Omental fat pad (tissue), 4 donors: Measurements from ENCODE around the gene SNX9. TPM values are rescaled to one million over a fixed set of nuclear protein-coding genes. Genes with fewer than 3 reads are reported as not detected.
A peak's percentile ranks its signal among the peaks of the same experiment; 100 is the strongest.

Experiments
- ATAC-seq: fragments of 150-250 bp; one replicate; pipeline ENCODE4 v1.9.1; 2016; ENCODE audit warnings: mild to moderate bottlenecking, moderate library complexity; ENCODE audit not compliant: low FRiP score
- DNase-seq: peaks from one replicate; pipeline ENCODE4 v3.0.0-alpha.2; 2019; ENCODE audit warnings: low spot score
- total RNA-seq, 4 donors: library from RNA; depleted of rRNA; stranded (reverse); fragments of >200 nt; gene quantifications; one replicate each; pipeline ENCODE4 v1.1.0, GENCODE V29; 2016
- TF ChIP-seq, protein P1 (sequence below), 3 donors: fragments of 450-650 bp; IDR thresholded peaks; one replicate each; pipeline ENCODE4 v1.5.1; 2016 to 2017; ENCODE audit warnings: antibody characterized with exemption in 3 of 3, mild to moderate bottlenecking in 3 of 3, moderate library complexity in 2 of 3

The SNX9 gene
- total RNA-seq, 4 donors from 2014 or later: 61.8 to 89.6 (median 76.3) TPM

DNA sequence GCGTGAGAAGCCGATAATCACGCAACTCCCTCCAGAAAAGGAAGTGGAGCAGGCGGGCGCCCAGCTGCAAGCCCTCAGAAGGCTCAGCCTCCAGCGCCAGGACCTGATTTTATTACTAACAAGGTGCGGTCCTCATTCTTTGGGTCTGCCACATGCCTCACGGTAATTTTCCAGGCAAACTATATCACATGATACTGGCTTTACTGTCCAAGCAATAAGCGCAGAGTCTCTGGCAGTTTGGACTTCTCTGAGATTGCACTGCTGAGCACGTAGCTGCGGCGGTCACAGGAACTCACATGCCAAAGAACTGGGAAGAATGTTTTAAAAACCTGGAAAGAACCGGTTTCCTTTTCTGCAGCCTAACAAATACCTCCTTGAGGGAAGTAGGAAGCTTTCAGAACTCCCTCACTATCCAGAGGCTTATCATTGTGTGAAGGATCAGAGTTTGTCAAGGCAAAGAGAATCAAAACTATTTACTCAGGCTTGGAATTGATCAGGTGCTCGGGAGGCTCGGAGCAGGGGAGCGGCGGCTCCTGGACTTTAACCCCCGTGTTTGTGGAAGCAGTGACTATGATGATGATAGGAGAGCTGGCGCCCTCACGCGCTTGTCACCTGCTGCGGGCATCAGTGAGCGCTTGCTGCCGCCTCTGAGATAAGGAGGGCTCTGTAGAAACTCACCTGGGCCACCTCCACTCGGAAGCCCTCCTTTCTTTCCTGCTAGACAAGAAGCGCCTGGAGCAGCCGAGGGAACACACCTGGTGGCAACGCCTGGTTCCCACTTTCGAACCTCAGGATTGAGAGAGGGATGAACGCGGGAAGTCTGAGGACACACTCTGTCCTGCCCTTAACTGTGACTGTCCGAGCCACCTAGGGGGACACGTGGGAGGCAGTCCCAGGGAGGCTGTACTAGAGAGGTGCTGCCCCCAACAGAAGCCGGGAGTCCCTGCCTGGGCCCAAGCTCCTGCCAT is 131.4 kb downstream of the SNX9 start:
- TF ChIP-seq, protein P1, sequence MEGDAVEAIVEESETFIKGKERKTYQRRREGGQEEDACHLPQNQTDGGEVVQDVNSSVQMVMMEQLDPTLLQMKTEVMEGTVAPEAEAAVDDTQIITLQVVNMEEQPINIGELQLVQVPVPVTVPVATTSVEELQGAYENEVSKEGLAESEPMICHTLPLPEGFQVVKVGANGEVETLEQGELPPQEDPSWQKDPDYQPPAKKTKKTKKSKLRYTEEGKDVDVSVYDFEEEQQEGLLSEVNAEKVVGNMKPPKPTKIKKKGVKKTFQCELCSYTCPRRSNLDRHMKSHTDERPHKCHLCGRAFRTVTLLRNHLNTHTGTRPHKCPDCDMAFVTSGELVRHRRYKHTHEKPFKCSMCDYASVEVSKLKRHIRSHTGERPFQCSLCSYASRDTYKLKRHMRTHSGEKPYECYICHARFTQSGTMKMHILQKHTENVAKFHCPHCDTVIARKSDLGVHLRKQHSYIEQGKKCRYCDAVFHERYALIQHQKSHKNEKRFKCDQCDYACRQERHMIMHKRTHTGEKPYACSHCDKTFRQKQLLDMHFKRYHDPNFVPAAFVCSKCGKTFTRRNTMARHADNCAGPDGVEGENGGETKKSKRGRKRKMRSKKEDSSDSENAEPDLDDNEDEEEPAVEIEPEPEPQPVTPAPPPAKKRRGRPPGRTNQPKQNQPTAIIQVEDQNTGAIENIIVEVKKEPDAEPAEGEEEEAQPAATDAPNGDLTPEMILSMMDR (IDR thresholded peaks at IDR 0.05): no peak
- DNase-seq (no peak), ATAC-seq (peak; percentile 61)

DNA sequence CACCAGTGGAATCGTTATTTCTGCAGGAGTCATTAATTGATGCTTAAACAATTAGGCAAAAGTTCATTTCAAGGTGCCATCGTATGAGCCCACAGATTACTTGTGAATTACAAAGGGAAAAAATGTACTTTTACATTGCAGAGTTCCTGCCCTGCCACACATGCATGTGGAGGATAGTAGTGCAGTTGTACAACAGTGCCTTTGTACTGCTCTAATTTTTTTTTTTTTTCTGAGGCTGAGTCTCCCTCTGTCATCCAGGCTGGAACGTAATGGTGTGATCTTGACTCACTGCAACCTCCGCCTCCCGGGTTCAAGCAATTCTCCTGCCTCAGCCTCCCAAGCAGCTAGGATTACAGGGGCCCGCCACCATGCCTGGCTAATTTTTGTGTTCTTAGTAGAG is 132.6 kb downstream of the SNX9 start:
- DNase-seq (no peak), ATAC-seq (no peak)
- TF ChIP-seq, protein P1 (IDR thresholded peaks at IDR 0.05): no peak

DNA sequence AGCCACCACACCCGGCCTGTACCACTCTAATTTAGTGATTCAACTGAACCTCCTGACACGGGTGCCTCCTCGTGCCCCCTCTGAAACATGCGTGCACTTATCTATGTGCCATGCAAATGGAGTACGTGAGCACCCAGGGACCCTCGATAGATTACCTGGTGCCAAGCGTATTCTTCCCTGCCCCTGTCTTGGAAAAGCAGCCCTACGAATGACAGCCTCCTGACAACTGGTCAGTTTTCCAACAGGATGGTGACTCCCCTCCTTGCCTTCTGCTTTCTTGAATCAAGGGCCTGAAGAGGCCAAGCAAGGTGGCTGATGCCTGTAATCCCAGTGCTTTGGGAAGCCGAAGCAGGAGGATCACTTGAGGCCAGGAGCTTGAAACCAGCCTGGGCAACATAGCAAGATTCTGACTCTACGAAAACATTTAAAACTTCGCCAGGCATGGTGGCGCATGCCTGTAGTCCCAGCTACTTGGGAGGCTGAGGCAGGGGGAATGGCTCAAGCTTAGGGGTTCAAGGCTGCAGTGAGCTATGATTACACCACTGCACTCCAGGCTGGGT is 133.2 kb downstream of the SNX9 start:
- DNase-seq: no peak
- TF ChIP-seq, protein P1 (IDR thresholded peaks at IDR 0.05): no peak
- no peak for ATAC-seq

DNA sequence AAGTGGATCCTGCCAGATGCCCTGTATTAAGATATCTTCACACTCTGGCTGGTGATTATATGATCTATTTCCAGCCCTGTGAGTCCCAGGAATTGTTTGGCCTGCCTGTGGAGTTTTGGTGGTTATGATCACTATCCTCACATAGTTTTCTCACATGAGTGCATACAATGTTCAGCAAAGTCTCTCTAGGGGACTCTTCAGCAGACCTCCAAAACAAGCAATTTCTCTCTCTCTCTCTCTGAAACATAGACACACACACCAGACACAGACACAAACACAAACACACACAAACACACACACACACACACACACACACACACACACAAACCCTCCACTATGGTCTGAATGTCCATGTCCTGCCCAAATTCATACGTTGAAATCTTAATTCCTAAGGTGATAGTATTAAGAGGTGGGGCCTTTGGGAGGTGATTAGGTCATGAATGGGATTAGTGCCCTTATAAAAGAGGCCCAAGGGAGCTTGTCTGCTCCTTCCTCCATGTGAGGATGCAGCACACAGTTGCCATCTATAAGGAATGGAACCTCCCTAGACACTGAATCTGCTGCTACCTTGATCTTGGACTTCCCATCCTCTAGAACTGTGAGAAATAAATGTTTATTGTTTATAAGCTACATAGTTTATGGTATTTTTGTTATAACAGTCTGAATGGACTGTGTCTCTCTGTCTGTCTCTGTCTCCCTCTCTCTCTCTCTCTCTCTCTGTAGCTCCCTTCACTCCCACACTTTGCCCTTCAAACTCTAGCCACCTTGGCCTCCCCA is 136.6 kb downstream of the SNX9 start:
- no peak for DNase-seq
- TF ChIP-seq, protein P1 (IDR thresholded peaks at IDR 0.05): no peak
- ATAC-seq: no peak

DNA sequence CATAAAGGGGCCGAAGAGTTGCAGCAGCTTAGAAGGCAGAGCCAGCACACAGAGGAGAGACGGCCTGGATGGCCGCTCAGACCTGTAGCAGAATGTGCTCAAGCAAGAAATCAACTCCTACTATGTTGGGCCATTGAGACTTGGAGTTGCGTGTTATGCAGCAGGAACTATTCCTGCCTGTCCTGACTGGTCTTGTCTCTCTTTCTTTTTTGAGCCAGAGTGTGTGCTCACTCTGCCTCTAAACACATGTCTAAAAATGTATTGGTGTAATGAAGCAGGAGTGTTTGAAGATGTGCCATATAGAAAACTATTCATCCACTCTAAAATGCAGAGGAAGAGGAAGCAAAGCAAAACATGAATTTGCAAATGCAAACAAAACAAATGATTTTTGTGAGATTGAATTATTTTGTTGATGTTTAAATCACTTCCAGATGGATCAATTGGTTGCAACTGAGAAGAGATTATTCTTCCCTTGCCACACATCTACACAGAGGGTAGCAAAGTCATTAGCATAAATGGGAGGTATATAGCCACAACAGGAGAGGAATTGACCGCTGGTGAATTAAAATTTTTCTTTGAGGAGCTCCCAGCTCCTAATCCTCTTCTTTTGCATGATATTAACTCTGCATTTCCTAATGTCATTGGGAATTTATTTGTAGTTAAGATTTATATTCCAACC is 138.2 kb downstream of the SNX9 start:
- ATAC-seq: no peak
- no peak for DNase-seq
- TF ChIP-seq, protein P1 (IDR thresholded peaks at IDR 0.05): no peak

DNA sequence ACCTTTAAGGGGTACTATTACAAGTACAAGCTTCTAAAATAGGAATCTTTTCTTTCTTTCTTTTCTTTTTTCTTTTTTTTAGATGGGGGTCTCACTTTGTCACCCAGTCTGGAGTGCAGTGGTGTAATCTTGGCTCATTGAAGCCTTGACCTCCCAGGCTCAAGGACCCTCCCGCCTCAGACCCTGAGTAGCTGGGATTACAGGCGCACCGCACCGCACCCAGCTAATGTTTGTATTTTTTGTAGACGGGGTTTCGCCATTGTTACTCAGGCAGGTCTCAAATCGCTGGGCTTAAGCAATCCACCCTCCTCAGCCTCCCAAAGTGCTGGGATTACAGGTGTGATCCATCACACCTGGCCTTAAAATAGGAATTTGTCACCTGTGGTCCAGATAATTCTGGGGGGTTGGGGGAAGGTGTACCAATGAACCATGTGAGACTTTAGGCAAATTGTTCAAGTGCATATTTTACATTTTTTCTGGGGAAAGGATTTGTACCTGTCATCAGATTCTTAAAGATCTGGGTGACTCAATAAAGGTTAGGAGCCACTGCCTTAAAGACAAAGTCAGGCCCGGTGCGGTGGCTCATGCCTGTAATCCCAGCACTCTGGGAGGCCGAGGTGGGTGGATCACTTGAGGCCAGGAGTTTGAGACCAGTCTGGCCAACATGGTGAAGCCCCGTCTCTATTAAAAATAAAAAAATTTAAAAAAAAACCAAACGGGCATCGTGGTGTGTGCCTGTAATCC is 139.0 kb downstream of the SNX9 start:
- ATAC-seq: no peak
- DNase-seq: no peak
- TF ChIP-seq, protein P1 (IDR thresholded peaks at IDR 0.05): no peak
